Stimulated activated naive CD8-positive, alpha-beta T cell treated with anti-CD3 and anti-CD28 coated beads, Interleukin-15, amount 100 ng/mL, for 72 hours (primary cell): ENCODE measurements around the gene DBP.
"Not testable (repeated sequence)": the region's sequence is repeated elsewhere in the genome, so short reads cannot be mapped to it uniquely, and the experiment has no call there.

Experiments
- ATAC-seq: fragments of 150-1000 bp; cut with Tn5 transposase; 2 replicates; pipeline ENCODE4 v1.10.0; 2021; ENCODE audit warnings: mild to moderate bottlenecking, moderate library complexity
- DNase-seq, 2 donors: peaks; one replicate each; pipeline ENCODE4 v3.0.0; 2021 to 2022
- H3K27ac Mint-ChIP-seq, 2 donors: one replicate each; pipeline ENCODE4 v1.8.0; 2022; ENCODE audit warnings: mild to moderate bottlenecking in 2 of 2, mixed read lengths in 2 of 2, moderate library complexity in 2 of 2
- H3K27me3 Mint-ChIP-seq: one replicate; pipeline ENCODE4 v1.8.0; 2022; ENCODE audit warnings: mixed read lengths
- H3K4me1 Mint-ChIP-seq: one replicate; pipeline ENCODE4 v1.8.0; 2022; ENCODE audit warnings: mild to moderate bottlenecking, mixed read lengths
- H3K4me3 Mint-ChIP-seq, 2 donors: one replicate each; pipeline ENCODE4 v1.8.0; 2022; ENCODE audit warnings: mild to moderate bottlenecking in 2 of 2, mixed read lengths in 2 of 2, moderate library complexity in 1 of 2
- H3K9me3 Mint-ChIP-seq, 2 donors: one replicate each; pipeline ENCODE4 v1.8.0; 2022; ENCODE audit warnings: mixed read lengths in 2 of 2

The DBP gene

DNA sequence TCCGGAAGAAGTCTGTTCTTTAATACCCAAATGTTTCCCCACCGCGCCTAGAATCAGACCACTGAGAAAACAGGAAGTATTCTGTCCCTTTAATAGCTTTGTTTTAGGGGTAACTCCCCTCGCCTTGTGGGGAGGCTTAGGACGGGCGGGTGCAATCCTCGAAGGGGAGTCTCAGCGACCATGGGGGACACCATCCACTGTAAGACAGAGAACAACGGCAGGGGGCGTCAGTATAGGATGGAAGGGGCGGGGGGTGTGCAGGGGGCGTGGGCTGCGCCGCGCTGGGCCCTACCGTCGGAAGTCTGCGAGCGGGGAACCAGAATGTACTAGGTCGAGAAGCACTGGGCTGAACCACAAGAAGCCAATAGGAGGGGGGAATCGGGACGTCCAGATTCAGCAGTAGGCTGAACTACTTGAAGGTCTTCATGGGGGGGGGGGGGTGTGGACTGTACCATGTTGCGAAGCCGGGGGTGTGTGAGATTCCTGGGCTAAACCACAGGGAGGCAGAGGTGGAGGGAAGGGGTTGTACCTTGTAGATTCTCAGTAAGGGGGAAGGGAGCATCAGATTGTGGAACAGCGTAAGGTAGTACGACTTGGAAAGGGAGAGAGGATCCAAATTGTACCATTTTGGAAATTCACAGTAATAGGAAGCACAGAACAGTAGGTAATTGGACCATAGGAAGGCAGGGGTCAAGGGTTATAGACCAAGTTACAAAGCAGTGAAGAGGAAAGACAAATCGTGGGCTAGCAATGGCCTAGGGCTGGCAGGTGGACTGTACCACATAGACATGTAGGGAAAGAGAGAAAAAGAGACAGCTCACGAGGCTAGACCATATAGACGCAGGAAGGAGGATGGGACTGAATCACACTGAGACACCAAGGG is 1.0 kb upstream of the DBP start:
- peak overlapping the region; percentile 96 to 98 for H3K4me3 Mint-ChIP-seq
- DNase-seq (peak; percentile 84 to 90), ATAC-seq (peak; percentile 44)
- H3K27ac Mint-ChIP-seq = peak overlapping the region; percentile 98 to 99
- H3K27me3 Mint-ChIP-seq = no peaks in the 10 kb centered on the region
- H3K4me1 Mint-ChIP-seq = peaks cover 59% of the 10 kb centered on the region
- H3K9me3 Mint-ChIP-seq = peaks cover 7 to 8% of the 10 kb centered on the region in 2 donors

DNA sequence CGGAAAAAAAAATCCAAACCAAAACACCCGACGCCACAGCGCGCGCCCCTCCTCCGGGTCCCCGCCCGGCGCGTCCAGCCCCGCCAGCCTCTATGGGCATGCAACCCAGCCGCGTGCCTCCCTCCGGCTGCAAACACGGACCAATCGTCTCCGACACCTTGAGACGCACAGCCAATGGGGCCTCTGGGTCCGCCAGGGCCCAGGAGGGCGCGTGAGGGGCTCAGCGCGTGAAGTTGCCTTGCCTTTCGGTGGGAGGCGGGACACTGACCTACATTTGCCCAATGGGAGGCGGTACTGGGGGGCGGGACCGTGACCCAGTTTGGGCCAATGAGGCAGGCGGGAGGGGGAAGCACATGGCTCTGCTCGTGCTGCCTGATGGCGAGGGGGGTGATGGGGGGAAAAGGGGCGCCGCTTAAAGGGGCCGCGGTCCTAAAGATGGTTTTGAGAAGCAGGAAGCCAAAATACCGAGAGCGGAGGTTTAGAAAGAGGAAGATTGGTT is 319 bp upstream of the DBP start:
- Mint-ChIP-seq H3K4me3 (peak overlapping the region; percentile 96 to 98), H3K27me3 (no peaks in the 10 kb centered on the region), H3K9me3 (peaks cover 7 to 8% of the 10 kb centered on the region in 2 donors), H3K4me1 (peaks cover 66% of the 10 kb centered on the region), H3K27ac (peak overlapping the region; percentile 98 to 99)
- ATAC-seq (peak; percentile 84), DNase-seq (peak; percentile 99 to 100)

- Mint-ChIP-seq H3K27me3 (no peaks in the 10 kb centered on the region), H3K27ac (peak overlapping the region; percentile 59 to 89), H3K9me3 (peaks cover 7 to 8% of the 10 kb centered on the region in 2 donors), H3K4me1 (peaks cover 69% of the 10 kb centered on the region), H3K4me3 (peak overlapping the region; percentile 96 to 98)
- DNase-seq (peak in 1 of 2 donors; percentile 44), ATAC-seq (no peak)
These were observed 967 bp downstream of the DBP start for GRCh38 chr19:48635966-48636858.

DNA sequence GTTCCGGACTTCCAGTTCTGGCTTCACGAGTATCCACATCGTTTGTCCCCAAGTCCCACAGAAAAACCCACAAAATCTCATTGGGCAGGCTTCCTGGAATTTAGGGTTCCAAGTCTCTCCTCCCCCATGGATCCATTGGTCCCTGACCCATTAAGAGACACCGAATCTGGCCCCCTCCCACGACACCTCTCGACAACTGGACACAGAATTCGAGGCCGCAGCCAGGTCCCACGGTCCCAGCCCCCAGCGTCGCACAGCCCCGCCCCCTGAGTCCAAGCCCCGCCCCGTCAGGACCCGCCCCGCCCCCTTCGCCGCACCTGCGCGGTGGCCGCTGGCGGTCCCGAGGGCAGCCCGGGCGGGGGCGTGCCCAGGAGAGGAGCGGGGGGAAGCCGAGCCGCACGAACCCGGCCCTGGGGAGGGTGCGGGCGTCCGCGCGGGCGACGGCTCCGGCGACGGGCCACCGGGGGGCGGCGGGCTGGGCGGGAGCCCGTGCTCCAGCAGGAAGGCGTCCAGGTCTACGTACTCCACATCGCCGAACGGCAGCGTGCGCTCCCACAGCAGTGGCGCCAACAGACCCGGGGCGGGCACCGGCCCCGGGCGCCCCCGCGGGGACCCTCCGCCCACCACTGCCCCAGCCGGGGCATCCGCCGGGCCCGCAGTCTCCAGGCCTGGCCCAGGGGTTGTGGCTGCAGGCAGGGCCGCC is 1.8 kb downstream of the DBP start:
- Mint-ChIP-seq H3K4me1 (peaks cover 74% of the 10 kb centered on the region), H3K27ac (peak overlapping the region in 1 of 2 donors; percentile 81), H3K4me3 (peak overlapping the region; percentile 96 to 98), H3K9me3 (peaks cover 7 to 8% of the 10 kb centered on the region in 2 donors), H3K27me3 (no peaks in the 10 kb centered on the region)
- DNase-seq = peak; percentile 75 to 81
- ATAC-seq = peak; percentile 16

DNA sequence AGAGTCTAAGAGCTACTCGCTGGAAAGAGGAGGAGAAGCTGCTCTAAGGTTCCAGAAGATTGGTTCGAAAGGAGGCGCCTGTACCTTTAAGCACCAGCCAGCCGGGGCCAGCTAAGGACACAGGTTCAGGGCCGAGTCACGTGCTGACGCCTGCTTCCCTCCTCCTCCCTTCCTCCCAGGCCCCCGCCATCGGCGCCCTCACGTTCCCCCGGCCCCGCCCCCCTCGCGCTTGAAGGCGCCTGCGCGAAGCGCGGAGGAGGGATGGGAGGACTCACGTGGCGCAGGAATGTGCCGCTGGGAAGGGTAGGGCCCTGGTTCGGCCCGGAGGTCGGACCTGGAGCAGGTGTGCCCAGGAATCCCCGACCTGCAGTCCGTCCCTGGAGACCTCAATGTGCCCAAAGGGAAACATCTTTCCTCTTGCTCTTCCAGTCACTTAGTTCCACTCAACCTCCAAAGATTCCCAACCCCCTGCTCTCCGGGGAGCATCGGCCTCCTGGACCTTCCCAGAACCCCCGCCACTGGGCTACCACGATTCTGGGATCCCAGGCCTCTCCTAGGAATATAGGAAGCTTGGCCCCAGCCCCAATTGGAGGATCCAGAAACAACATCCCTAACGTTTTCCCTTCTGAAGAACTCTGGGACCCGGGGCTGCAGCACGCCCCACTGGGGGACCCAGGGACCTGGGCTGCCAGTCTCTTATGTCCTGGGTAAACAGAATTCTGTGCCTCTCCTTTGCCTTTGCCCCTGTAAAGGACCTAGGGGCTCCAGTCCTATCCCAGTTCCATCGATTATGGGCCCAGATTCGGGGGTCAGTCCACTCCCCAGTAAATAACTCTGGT is 2.5 kb downstream of the DBP start:
- no peaks in the 10 kb centered on the region for H3K27me3 Mint-ChIP-seq
- peaks cover 7 to 8% of the 10 kb centered on the region in 2 donors for H3K9me3 Mint-ChIP-seq
- peak overlapping the region; percentile 84 to 95 for H3K4me3 Mint-ChIP-seq
- ATAC-seq (peak; percentile 43), DNase-seq (peak; percentile 86 to 92)
- peaks cover 75% of the 10 kb centered on the region for H3K4me1 Mint-ChIP-seq
- H3K27ac Mint-ChIP-seq = peak overlapping the region; percentile 90 to 95

DNA sequence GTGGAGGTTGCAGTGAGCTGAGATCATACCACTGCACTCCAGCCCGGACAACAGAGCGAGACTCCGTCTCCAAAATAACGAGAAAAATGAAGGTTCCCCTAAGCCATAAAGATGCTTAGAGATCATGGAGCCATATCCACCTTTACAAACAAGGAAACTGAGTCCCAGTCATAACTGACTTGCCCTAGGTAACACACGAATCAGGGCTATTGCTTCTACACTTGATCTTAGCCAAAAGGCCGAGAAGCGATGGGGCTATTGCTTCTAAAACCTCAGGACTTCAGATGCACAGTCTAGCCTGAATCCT is 3.2 kb downstream of the DBP start:
- H3K4me1 Mint-ChIP-seq = peaks cover 75% of the 10 kb centered on the region
- H3K27ac Mint-ChIP-seq = peak overlapping the region; percentile 42 to 90
- H3K9me3 Mint-ChIP-seq = peaks cover 7 to 8% of the 10 kb centered on the region in 2 donors
- H3K27me3 Mint-ChIP-seq = no peaks in the 10 kb centered on the region
- no peak for ATAC-seq
- H3K4me3 Mint-ChIP-seq = peak overlapping the region; percentile 84 to 95
- no peak for DNase-seq

- H3K27me3 Mint-ChIP-seq = no peaks in the 10 kb centered on the region
- peaks cover 75% of the 10 kb centered on the region for H3K4me1 Mint-ChIP-seq
- peak overlapping the region; percentile 84 to 95 for H3K4me3 Mint-ChIP-seq
- H3K9me3 Mint-ChIP-seq = peaks cover under 1 to 2% of the 10 kb centered on the region in 2 donors
- H3K27ac Mint-ChIP-seq = peak overlapping the region in 1 of 2 donors; percentile 42
- DNase-seq (no peak), ATAC-seq (no peak)
These were observed 3.8 kb downstream of the DBP start for GRCh38 chr19:48633148-48634035.

DNA sequence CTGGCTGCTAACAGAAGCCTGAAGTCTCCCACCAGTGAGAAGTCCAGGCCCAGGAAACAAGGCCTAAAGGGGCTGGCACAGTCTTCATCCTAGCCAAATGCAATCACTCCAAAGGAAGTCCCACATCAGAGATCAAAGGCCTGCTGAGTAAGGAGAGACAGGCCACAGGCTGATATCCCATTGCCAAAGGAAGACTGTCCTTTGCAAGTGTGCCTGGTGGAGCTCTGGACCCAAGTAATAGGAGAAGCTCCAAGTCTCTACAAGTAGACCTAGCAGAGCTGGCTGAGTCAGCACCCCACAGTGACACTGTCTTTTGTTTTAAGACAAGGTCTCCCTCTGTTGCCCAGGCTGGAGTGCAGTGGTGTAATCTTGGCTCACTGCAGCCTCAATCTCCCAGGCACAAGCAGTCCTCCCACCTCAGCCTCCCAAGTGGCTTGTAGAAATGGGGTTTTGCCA is 4.5 kb downstream of the DBP start:
- H3K4me3 Mint-ChIP-seq = no peak overlapping the region
- no peaks in the 10 kb centered on the region for H3K9me3 Mint-ChIP-seq
- H3K27me3 Mint-ChIP-seq = no peaks in the 10 kb centered on the region
- no peak overlapping the region for H3K27ac Mint-ChIP-seq
- peaks cover 72% of the 10 kb centered on the region for H3K4me1 Mint-ChIP-seq
- ATAC-seq (no peak), DNase-seq (no peak)

DNA sequence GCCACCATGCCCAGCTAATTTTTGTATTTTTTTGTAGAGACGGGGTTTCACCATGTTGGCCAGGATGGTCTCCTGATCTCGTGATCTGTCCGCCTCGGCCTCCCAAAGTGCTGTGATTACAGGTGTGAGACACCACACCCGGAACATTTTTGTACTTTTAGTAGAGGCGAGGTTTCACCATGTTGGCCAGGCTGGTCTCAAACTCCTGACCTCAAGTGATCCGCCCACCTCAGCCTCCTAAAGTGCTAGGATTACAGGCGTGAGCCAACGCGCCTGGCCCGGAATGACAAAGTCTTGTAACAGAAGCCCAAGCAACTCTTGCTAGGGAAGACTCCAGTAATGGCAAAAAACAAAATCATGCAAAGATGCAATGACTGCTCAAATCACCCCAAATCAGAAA is 4.9 kb downstream of the DBP start:
- H3K27me3 Mint-ChIP-seq, H3K4me3 Mint-ChIP-seq, H3K27ac Mint-ChIP-seq, H3K9me3 Mint-ChIP-seq, DNase-seq, ATAC-seq: not testable (repeated sequence)
- peaks cover 73% of the 10 kb centered on the region for H3K4me1 Mint-ChIP-seq

DNA sequence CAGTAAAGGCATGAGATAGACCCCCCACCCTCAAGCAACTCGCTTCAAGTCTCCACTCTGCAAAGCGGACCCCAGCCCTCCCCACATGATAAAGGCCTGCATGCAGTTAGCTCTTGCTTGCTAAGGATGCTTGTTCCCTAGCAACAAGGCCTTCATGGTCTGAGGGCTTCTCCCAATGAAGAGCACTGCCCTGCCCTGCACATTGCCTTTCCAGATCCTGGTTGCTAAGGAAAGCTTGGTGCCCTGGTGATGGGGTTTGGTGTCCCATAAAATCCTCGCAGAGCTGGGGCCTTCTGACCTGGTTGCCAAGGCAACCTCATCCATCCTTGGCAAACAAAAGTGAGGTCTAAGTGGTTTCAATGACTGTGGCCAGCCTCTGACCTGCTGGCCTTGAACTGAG is 6.0 kb downstream of the DBP start:
- no peak overlapping the region for H3K4me3 Mint-ChIP-seq
- H3K27me3 Mint-ChIP-seq = no peaks in the 10 kb centered on the region
- DNase-seq = no peak
- no peak overlapping the region for H3K27ac Mint-ChIP-seq
- no peaks in the 10 kb centered on the region for H3K9me3 Mint-ChIP-seq
- H3K4me1 Mint-ChIP-seq = peaks cover 79% of the 10 kb centered on the region
- ATAC-seq = no peak

GRCh38 chr19:48630296-48631063 is 6.7 kb downstream of the DBP start:
- H3K4me3 Mint-ChIP-seq = no peak overlapping the region

DNA sequence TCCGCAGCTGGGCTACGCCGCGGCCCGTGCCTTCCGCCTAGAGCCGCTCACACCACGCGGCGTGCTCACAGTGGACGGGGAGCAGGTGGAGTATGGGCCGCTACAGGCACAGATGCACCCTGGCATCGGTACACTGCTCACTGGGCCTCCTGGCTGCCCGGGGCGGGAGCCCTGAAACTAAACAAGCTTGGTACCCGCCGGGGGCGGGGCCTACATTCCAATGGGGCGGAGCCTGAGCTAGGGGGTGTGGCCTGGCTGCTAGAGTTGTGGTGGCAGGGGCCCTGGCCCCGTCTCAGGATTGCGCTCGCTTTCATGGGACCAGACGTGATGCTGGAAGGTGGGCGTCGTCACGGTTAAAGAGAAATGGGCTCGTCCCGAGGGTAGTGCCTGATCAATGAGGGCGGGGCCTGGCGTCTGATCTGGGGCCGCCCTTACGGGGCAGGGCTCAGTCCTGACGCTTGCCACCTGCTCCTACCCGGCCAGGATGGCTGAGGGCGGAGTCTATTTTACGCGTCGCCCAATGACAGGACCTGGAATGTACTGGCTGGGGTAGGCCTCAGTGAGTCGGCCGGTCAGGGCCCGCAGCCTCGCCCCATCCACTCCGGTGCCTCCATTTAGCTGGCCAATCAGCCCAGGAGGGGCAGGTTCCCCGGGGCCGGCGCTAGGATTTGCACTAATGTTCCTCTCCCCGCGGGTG is 7.4 kb downstream of the DBP start:
- DNase-seq = peak in 1 of 2 donors; percentile 29
- ATAC-seq = no peak
- no peak overlapping the region for H3K27ac Mint-ChIP-seq
- no peaks in the 10 kb centered on the region for H3K27me3 Mint-ChIP-seq
- H3K4me1 Mint-ChIP-seq = peaks cover 82% of the 10 kb centered on the region
- H3K4me3 Mint-ChIP-seq = no peak overlapping the region
- H3K9me3 Mint-ChIP-seq = no peaks in the 10 kb centered on the region

More at GRCh38 chr19:48630296-48631063, 6.7 kb downstream of the DBP start:
- no peaks in the 10 kb centered on the region for H3K9me3 Mint-ChIP-seq
- H3K27ac Mint-ChIP-seq = no peak overlapping the region
- DNase-seq = no peak
- no peaks in the 10 kb centered on the region for H3K27me3 Mint-ChIP-seq
- H3K4me1 Mint-ChIP-seq = peaks cover 82% of the 10 kb centered on the region
- no peak for ATAC-seq

- Mint-ChIP-seq H3K27ac (no peak overlapping the region), H3K4me1 (peaks cover 82% of the 10 kb centered on the region), H3K27me3 (no peaks in the 10 kb centered on the region), H3K9me3 (no peaks in the 10 kb centered on the region), H3K4me3 (no peak overlapping the region)
- DNase-seq (no peak), ATAC-seq (no peak)
These were observed 7.9 kb downstream of the DBP start for GRCh38 chr19:48629297-48629598.
